Measurements from ENCODE around the gene KCNK18. TPM values are rescaled to one million over a fixed set of nuclear protein-coding genes. Genes with fewer than 3 reads are reported as not detected.
A peak's percentile ranks its signal among the peaks of the same experiment; 100 is the strongest.
"Not testable (repeated sequence)": the region's sequence is repeated elsewhere in the genome, so short reads cannot be mapped to it uniquely, and the experiment has no call there.

KCNK18 gene
- polyA plus RNA-seq, 3 donors = not detected

DNA sequence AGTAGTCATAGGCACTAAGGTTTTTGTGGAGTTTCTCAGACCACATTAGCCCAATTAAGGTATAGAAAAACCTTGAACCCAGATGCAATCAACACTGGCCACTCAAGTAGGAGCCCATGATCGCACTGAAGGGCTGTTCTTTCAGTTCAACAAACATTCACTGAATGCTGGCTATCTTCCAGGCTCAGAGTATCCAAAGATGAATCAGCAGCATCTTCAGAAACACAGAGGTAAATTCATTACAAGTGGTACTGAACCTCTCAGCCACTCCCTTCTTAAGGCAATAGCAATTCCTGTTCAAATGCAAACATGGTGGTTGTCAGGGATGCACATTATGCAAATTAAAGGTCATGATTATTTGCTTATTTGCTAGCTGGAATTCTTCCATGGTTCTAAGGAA is 17.1 kb downstream of the KCNK18 start:
- DNase-seq (ENCODE audit: extremely low read depth in 1 of 11, low read depth in 9 of 11, low spot score in 4 of 11) = no peak

DNA sequence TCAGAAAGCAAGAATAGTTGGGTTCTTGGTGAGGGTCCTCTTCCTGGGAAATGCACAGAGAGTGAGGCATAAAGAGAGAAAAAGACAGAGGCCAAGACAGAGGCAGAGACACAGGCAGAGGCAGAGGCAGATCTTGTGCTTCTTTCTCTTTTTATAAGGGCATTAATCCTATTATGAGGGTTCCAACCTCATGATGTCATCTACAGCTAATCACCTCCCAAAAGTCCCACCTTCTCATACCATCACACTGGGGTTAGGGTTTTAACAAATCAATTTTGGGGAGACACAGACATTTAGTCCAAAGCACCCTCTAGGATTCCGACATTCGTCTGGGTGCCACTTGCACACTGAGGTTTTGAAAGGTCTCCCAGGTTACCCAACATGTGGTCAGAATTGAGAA is 17.8 kb downstream of the KCNK18 start:
- DNase-seq (ENCODE audit: extremely low read depth in 1 of 11, low read depth in 9 of 11, low spot score in 4 of 11) = no peak

DNA sequence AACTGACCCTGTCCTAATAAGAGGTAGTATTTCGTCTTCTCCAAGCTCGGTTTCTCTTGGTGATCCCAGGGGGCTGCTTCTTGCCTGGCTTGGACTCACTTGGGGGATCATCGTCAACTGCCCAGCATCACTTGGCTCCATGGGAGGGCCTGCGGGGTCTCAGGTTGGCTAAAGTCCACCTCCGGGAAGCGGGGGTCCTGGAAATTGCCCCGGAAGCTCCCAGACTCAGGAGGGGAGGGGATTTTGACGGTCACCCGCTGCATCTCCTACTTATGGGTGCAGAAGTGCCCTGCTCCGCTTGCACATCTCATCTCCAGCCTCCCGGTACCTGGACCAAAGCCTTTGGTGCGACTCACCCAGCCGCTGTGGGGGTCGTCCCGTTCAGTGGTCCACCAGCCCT is 18.7 kb downstream of the KCNK18 start:
- DNase-seq (ENCODE audit: extremely low read depth in 1 of 11, low read depth in 9 of 11, low spot score in 4 of 11) = no peak

DNA sequence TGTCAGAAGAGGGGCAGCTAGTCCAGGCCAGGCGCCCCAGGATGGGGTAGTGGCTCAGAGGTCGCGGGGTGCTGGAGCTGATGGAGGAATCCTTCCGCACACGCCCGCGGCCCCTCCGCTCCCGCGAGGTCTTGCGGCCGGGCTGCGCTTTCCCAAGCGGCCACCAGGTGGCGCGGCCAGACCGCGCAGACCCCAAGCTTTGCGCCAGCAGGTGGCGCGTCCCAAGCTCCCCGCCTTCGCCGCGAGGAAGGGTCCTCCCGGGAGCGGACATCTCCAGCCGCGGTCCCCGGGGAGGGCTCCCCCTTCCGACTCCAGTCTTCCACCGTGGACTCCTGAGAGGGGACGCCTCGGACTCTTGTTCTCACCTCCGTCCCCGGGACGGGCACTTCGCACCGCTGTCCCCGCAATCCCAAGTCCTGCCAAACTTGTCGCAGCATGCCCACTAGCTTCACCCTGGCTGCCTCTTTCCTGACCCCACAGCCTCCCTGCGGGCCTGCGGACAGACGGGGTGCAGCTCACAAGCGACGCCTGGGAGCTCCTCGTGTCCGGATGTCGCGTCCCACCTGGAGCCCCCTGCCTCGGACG is 19.4 kb downstream of the KCNK18 start:
- peak; percentile 52 to 78 (median 66) for DNase-seq (ENCODE audit: extremely low read depth in 1 of 11, low read depth in 9 of 11, low spot score in 4 of 11)

DNA sequence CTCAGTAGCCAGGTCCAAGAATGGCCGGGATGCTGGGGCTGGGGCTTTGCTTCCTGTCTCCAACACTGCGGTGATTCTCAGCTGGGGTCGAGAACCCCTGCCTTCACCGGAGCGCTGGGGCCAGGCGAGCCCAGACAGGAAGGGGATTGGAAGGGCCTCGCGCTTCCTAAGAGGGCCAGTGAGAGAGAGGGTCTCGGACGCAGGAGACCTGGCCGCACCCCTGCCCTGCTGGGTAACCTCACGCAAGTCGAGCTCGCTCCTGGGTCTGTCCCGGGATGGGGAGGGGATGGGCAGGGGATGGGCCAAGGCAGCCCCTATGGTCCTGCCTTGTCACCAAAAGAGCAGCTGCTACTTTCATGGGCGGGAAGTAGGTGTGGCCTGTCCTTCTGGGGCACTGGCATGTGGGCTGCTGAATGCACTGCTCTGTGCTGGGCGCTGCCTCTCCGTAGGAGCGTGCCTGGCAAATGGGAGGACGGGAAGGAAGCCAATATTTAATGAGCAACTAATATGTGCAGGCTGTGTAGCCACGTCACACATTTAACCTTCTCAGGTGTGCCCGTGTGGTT is 20.0 kb downstream of the KCNK18 start:
- no peak for DNase-seq (ENCODE audit: extremely low read depth in 1 of 11, low read depth in 9 of 11, low spot score in 4 of 11)

DNA sequence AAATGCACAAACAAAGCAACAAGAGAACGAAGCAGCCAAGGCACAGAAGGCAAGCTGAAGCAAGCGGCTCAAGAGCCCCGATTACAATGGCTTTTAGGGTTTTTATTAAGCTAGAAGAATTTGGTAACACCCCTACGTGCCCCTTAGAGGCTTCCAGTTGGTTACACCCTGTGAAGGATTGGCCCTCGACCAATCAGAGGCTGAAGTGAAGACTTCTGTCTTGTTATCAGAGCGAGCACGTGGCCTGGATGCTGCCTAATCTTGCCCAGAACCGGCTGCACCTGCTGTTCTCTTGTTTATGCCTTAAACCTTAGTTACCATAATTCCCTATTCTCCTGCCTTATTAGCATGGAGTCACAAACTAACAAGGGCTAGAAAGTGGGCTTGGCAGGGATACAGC is 21.4 kb downstream of the KCNK18 start:
- no peak for DNase-seq (ENCODE audit: extremely low read depth in 1 of 11, low read depth in 9 of 11, low spot score in 4 of 11)

DNA sequence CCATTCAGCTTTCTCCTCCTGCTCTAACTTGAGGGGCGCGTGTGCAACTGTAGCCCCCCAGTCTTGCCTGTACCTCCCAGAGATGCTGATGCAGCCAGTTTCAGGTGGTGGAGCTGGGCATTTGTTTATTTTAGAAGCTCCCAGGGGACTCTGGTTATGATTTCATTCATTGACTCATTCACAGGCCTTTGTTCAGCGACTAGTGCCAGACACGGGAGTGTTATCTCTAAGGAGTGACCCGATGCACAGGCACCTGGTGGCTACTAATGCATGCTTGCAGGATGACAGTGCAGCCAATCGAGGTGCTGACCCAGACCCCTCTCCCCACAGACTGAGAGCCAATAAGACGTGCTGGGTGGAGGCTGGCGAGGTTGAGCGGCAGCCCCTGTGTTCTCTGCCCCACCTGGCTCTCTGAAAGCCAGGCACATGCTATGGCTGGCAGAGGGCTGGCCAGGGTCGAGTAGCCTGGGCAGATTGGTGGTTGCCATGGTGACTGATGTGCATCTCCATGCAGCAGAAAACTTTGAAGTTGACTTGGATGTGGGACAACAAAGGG is 23.9 kb downstream of the KCNK18 start:
- DNase-seq (ENCODE audit: extremely low read depth in 1 of 11, low read depth in 9 of 11, low spot score in 4 of 11) = no peak

DNA sequence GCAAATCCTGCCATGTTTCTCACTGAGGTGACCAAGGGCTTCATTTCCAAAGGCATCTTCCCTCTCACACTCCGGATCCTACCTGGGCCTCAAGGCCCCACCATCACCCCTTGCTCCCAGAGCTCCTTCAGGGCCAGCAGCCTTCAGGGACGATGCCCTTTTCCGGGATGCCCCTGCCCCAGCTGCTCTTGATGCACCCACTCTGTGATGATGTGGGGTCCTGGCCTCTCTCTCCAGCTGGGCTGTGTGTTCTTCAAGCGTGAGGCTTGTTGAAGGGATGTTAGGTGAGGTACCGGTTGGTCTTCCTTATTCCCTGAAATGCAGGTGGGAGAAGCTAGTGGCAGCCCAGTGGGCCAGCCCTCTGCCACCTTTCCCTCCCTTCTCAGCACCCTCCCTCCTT is 25.3 kb downstream of the KCNK18 start:
- no peak for DNase-seq (ENCODE audit: extremely low read depth in 1 of 11, low read depth in 9 of 11, low spot score in 4 of 11)

DNA sequence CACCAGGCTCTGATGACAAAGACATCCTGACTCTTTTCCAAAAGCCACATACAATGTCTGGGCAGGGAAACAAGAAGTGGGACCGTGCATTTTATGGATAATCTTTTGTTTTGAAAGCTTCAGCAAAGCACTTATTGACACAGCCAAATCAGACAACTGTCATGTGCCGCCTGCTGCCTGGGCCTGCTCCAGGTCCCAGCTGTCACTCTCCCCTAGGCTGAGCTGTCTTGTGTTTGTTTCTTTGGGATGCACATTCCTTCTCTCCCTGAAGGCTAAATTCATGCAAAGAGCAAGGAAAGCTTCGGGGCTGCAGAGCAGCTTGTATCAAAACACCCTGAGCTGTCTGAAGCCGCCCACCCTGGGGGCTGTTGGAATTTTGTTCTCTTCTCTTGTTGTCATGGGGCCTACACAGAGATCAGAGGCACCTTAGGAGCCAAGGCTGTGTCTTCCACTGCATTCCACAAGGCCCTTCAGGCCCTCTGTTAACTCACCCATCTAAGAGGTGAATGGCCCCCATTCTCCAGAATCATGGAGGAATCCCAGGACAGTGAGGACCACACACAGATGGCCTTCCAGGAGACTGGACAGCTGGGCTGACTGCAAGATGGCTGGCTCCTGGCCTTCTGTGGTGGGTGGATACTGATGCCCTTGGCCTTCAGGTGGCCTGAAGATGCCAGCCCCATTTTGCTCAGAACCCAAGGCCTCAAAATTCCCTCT is 25.8 kb downstream of the KCNK18 start:
- no peak for DNase-seq (ENCODE audit: extremely low read depth in 1 of 11, low read depth in 9 of 11, low spot score in 4 of 11)

DNA sequence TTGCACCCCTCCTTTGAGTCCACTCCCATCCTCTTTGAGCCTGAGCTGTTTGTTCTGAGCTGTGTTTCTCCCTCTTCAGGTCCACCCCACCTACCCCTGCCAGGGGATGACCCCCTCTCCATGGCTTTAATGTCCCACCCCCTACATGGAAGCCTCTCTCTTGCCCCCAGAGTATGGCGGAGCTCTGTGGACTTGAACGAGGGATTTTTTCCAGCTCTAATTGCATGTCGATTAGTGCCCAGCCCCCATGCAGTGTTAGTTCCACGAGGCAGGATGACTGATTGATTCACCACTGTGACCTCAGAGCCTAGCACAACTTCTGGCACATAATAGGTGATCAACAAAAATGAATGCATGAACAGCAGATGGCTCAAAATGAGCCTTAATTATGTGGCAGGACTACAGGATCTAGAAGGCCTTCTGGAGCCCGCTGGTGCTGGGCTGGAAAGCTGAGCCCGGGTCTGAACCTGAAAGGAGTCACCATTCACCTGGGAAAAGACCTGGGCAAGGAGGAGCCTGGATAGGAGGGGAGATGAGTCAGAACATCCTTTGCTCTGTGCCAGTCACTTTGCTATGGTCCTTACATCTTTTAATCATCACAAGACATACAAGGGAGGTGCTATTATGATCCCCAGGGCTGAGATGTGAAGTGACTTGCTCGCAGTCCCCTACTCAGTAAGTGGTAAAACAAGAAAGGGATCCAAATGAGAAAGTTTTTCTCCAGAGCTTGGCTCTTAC is 26.6 kb downstream of the KCNK18 start:
- DNase-seq (ENCODE audit: extremely low read depth in 1 of 11, low read depth in 9 of 11, low spot score in 4 of 11) = no peak

DNA sequence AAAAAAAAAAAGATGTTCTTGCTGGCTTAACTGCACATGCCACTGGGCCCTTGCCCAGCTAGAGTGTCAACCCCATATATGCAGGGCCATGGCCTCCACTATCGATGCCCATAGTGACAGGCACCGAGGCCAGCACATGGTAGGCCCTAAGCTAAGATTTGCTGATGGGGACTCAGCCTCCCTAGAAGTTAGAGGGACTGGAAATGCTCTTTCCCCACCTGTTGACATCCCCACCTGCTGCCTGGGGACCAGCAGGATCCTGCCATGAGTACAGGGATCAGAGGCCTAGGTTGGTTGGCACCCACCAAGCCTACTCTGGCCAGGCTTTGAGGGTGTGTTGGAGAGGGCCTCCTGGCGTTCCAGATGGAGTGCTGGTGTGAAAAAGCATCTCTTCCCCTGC is 27.6 kb downstream of the KCNK18 start:
- no peak for DNase-seq (ENCODE audit: extremely low read depth in 1 of 11, low read depth in 9 of 11, low spot score in 4 of 11)

DNA sequence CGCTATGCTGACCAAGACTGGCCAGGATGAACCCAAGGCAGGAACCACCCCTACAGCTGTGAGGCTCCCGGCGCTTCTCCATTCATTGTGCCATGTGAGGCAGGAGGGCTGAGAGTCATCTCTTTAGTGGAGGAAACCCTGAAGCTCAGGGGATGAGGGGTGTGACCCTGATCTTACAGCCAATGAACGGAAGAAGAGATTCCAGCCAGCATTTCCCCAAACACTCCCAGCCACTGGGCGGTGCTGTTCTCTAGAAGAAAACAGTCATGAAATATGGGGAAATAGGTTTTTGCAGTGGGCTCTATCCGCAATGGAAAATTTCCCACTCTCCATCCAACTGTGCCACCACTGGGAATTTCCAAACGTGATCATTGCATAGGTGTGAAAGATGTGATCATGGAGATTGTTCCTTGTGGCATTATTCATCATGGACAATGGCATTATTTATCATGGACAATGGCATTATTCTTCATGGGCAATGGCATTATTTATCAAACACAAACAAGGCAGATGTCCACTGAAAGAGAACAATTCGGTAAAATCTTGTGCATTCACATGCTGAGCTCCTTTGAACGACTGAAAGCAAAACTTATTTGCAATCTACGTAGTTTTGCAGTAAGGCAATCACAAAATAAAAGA is 29.6 kb downstream of the KCNK18 start:
- no peak for DNase-seq (ENCODE audit: extremely low read depth in 1 of 11, low read depth in 9 of 11, low spot score in 4 of 11)

DNA sequence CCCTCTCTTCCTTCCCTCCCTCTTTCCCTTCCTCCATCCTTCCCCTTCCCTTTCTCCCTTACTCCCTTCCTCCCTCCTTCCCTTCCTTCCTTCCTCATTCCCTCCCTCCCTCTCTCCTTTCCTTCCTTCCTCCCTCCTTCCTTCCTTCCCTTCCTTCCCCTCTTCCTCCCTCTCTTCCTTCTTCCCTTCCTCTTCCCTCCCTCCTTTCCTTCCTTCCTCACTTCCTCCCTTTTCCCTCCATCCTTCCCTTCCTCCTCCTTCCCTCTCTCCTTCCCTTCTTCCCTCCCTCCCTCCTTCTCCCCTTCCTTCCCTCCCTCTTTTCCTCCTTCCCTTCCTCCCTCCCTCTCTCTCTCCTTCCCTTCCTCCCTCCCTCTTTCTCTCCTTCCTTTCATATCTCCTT is 30.9 kb downstream of the KCNK18 start:
- DNase-seq (ENCODE audit: extremely low read depth in 1 of 11, low read depth in 9 of 11, low spot score in 4 of 11) = no peak

DNA sequence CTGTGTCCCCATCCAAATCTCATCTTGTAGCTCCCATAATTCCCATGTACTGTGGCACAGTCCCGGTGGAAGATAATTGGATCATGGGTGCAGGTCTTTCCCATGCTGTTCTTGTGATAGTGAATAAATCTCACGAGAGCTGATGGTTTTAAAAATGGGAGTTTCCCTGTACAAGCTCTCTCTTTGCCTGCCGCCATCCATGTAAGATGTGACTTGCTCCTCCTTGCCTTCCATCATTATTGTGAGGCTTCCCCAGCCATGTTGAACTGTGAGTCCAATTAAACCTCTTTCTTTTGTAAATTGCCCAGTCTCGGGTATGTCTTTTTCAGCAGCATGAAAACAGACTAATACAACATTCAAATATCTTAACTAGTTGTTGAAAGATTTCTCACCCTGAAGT is 32.8 kb downstream of the KCNK18 start:
- not testable (repeated sequence) for DNase-seq (ENCODE audit: extremely low read depth in 1 of 11, low read depth in 9 of 11, low spot score in 4 of 11)

DNA sequence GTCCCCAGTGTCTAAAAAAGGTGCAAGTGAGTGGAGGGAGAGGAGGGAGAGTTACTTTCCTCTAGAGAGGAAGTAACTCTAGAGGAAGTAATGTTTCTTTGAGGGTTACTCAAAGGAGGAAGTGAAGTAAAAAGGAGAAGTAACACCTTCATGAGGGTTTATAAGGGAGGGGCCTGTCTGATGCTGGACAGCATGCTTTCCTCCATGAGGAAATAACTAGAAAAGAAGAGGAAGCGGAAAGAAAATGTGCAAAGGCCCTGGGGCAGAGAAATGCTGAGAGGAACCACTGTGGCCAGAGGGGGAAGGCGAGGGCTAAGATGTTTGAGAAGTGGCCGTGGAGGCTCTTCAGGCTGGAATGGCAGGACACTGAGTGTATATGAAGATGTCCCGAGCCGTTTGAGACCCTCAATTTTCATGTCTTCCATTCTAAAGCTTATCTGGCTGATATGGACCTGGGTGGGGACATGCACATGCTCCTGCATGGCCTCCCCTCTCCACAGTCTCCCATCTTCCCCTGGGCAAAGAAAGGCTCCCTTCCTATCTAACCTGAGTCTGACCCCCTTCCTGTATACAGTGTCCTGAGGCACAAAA is 40.2 kb downstream of the KCNK18 start:
- no peak for DNase-seq (ENCODE audit: extremely low read depth in 1 of 11, low read depth in 9 of 11, low spot score in 4 of 11)

DNA sequence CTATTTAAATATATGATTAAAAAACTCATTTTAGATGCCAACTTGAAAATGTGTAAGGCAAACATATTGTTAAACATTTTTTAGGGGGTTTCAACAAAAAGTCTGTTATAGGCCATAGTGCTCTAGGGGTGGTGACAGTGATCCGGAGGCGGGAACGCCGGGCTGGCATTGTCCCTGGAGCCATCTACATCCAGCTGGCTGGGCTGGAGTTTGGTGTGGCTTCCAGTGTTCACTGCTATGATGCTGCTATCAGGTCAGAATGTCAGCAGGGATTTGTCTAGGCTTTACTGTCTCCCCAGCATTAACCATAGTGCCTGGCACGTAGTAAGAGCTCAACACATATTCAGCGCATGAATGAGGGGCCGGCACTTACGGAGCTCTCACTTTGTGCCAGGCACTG is 41.8 kb downstream of the KCNK18 start:
- no peak for DNase-seq (ENCODE audit: extremely low read depth in 1 of 11, low read depth in 9 of 11, low spot score in 4 of 11)

DNA sequence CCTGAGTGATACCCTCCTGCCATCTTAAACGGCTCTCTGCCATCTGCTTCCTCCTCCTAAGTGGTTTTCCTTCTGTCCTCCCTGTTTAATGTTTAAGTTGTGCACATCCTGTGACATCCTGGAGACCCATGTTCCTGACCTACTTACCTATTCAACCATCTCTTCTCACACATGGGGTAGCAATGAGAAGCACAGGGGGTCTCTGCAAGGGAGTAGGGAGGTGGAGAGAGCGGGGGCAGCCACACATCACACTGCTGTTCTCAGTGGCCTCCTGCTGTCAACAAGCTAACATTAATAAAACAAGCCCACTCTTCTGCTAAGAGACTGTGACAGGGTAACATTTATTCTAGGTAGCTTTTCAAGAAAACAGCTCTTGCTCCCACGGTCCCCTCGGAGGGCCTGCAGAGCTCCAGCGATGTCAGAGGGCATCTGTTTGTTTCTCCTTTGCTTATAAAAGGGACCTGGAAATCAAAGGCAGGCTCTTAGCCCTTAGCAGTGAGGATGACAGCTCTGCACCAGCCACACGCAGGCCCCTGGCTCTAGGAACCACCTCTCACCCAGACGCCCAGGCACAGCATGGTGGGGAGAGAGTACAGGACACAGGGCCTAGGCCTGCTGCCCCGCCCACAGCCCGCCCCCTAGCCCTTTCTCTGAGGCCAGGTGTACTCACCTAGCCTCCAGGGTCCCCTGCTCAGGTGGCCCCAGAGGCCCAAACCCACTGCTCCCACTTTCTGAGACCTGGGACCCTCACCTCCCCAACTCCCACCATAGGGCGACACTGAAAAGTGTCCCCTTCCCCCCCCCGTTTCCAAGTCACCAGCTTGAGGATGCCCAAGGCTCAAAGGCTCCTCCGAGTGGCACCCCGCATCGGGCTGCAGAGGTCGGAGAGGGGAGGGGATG is 42.7 kb downstream of the KCNK18 start:
- no peak for DNase-seq (ENCODE audit: extremely low read depth in 1 of 11, low read depth in 9 of 11, low spot score in 4 of 11)

Data from renal cortex interstitium (tissue), 11 donors.